Activated naive CD8-positive, alpha-beta T cell treated with anti-CD3 and anti-CD28 coated beads, Interleukin-2, amount 50 U/mL, for 24 hours (primary cell): ENCODE data around the gene FAM193B.
A peak's percentile ranks its signal among the peaks of the same experiment; 100 is the strongest.

ENCODE experiments used
- ATAC-seq: fragments of 150-1000 bp; cut with Tn5 transposase; one replicate; pipeline ENCODE4 v1.10.0; 2021
- DNase-seq: peaks from one replicate; pipeline ENCODE4 v3.0.0; 2021
- H3K27ac Mint-ChIP-seq: one replicate; pipeline ENCODE4 v1.8.0; 2021; ENCODE audit warnings: mild to moderate bottlenecking, mixed read lengths
- H3K27me3 Mint-ChIP-seq: one replicate; pipeline ENCODE4 v1.8.0; 2021; ENCODE audit warnings: mixed read lengths
- H3K36me3 Mint-ChIP-seq: one replicate; pipeline ENCODE4 v1.8.0; 2021; ENCODE audit warnings: low read depth, mixed read lengths
- H3K4me1 Mint-ChIP-seq: one replicate; pipeline ENCODE4 v1.8.0; 2021; ENCODE audit warnings: mixed read lengths
- H3K4me3 Mint-ChIP-seq: one replicate; pipeline ENCODE4 v1.8.0; 2021; ENCODE audit warnings: mild to moderate bottlenecking, moderate library complexity, mixed read lengths
- H3K9me3 Mint-ChIP-seq: one replicate; pipeline ENCODE4 v1.8.0; 2021; ENCODE audit warnings: mixed read lengths

FAM193B gene

DNA sequence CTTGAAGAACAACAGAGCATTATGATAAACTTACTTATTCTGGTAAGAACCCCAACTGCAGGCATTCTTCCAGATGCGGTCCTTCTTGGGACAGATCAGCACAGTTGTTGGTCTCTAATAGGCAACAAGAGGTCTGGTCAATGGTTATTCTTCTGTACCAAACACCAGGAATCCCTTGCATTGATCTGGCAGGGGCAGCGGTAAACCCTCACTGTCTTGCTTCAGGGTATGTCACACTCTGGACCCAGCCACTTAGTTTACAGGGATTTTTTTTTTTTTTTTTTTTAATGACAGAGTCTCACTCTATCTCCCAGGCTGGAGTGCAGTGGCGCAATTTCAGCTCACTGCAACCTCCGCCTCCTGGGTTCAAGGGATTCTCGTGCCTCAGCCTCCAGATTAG, 1.3 kb upstream of the FAM193B start:
- Mint-ChIP-seq H3K9me3 (no peaks in the 10 kb centered on the region), H3K27ac (no peak overlapping the region), H3K4me3 (peak overlapping the region; percentile 82), H3K27me3 (no peaks in the 10 kb centered on the region), H3K36me3 (peaks cover 12% of the 10 kb centered on the region), H3K4me1 (peaks cover 31% of the 10 kb centered on the region)
- ATAC-seq (no peak), DNase-seq (no peak)

DNA sequence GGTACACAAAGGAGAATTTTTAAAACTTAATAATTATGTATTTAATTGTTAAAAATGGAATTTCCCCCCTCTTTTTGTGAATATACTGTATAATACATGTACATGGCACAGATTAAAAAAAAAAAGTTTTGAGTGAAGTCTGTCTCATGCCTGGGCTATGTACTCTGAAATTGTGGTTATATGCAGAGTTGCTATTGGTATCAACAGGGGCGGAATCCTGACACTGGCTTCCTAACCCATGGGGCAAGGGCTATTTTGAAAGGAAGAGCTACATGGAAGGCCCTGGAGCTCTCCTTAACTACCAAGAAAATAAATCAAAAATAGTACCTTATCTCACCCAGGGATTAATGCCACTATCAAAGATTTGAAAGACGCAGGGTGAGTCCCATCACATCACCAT, 865 bp upstream of the FAM193B start:
- H3K27ac Mint-ChIP-seq, result peak overlapping the region; percentile 62

DNA sequence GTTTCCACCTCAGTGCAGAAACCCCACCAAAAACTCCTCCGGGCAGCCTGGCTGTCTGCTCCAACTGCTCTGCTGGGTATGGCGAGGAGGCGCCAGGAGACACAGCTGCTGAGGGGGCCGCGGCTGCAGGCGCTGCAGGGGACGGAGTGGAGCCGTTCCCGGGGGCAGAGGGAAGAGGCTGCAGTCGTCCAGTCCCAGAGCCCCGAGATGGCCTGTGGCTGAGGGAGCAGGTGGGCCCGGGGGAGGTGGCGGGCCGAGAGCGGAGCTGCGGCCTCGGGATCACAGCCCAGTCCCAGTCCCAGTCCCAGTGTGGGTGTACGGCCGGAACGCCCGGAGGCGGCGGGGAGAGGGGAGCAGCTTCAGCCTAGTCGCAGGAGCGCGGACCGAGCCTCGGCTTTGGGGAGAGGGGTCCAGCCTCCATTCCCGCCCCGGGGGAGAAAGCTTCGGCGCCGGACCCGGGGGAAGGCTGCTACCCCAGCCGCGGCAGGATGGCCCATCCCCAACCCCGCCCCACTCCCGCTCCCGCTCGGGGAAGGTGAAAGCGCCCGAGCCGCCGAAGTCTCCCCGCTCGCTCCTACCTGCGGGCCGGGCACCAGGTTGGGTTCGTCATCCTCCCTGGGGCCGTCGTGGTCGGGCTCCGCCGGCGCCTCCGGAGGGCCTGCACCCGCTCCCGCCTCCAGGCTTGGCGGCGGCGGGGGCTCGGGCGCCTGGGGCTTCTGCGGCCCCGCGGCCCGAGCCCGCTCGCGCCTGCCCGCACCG, 513 bp downstream of the FAM193B start:
- Mint-ChIP-seq H3K4me3 (peak overlapping the region; percentile 82), H3K9me3 (no peaks in the 10 kb centered on the region), H3K27me3 (no peaks in the 10 kb centered on the region), H3K27ac (peak overlapping the region; percentile 31), H3K4me1 (peaks cover 32% of the 10 kb centered on the region), H3K36me3 (peaks cover 13% of the 10 kb centered on the region)
- ATAC-seq (peak; percentile 47), DNase-seq (peak; percentile 60)

More for the DNA sequence above, 865 bp upstream of the FAM193B start:
- Mint-ChIP-seq H3K27me3 (no peaks in the 10 kb centered on the region), H3K36me3 (peaks cover 12% of the 10 kb centered on the region), H3K4me3 (peak overlapping the region; percentile 82), H3K9me3 (no peaks in the 10 kb centered on the region), H3K4me1 (peaks cover 31% of the 10 kb centered on the region)
- ATAC-seq (no peak), DNase-seq (no peak)

DNA sequence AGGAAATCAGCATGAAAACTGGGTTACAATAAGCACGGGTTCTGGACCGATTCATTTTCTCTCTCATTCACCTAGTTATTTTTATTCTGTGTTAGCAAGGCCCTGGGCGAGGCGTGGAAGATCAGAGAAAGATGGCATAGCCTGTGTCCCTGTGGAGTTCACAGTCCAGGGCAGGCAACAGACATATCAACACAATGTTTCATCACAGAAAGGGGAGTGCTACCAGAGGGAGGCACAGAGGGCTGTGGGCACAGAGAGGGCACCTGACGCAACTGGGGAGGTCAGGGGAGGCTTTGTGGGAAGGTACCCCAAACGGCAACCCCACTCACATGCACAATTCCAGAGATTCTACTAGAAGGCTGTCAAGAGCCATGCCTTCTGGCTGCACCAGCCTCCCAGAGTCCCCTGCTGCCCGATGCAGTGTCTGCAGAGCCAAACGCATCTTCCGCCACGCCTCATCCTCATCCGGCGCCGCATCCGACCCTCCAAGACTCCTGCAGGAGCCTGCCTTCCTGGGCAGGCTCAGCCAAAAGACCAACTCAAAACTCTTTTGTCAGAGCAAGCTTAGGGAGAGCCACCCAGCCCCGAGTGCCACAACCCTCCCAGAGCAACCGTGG, 1.4 kb downstream of the FAM193B start:
- DNase-seq, result no peak
- ATAC-seq, result no peak
- Mint-ChIP-seq H3K27ac (peak overlapping the region; percentile 31), H3K36me3 (peaks cover 13% of the 10 kb centered on the region), H3K4me3 (peak overlapping the region; percentile 76), H3K9me3 (no peaks in the 10 kb centered on the region), H3K4me1 (peaks cover 33% of the 10 kb centered on the region), H3K27me3 (no peaks in the 10 kb centered on the region)

DNA sequence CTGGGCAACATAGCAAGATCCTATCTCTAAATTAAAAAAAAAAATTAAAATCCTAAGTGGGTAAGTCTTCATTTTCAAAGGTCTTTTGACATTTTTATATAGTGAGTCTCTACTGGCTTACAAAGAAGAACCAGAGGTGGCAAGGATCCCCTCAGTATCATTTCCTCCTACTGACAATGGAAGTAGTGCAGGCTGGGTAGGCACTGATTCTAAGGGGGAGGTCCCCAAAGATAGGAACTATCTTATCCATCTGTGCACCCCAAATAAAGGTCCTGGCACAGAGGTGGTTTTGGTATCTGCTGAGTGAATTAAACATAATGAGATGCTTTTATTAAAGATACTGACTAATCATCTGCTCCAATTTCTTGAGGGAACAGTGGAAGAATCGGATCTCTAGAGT, 4.2 kb downstream of the FAM193B start:
- Mint-ChIP-seq H3K27me3 (no peaks in the 10 kb centered on the region), H3K9me3 (no peaks in the 10 kb centered on the region), H3K4me3 (no peak overlapping the region), H3K36me3 (peaks cover 17% of the 10 kb centered on the region), H3K4me1 (peaks cover 33% of the 10 kb centered on the region), H3K27ac (no peak overlapping the region)
- DNase-seq (no peak), ATAC-seq (no peak)

DNA sequence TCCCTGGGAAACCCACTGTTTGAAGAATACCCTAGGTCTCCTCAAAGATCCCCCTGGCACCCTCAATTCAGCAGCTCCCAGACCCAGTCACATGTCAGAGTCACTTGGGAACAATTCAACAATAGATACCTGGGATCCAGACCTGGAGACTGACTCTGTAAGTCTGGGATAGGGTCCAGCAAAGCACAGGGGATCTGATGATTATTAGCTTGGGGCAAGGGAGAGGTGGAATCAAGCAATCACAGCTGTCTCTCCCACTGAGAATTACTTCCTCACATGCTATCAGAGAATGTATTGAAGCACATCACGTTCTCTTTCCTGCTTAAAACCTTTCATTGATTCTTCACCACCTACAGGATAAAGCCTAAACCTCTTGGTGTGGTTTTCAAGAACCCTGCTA, 5.9 kb downstream of the FAM193B start:
- Mint-ChIP-seq H3K27me3 (no peaks in the 10 kb centered on the region), H3K4me1 (peaks cover 24% of the 10 kb centered on the region), H3K4me3 (no peak overlapping the region), H3K27ac (no peak overlapping the region), H3K36me3 (peaks cover 21% of the 10 kb centered on the region), H3K9me3 (no peaks in the 10 kb centered on the region)
- ATAC-seq, result no peak
- no peak for DNase-seq

DNA sequence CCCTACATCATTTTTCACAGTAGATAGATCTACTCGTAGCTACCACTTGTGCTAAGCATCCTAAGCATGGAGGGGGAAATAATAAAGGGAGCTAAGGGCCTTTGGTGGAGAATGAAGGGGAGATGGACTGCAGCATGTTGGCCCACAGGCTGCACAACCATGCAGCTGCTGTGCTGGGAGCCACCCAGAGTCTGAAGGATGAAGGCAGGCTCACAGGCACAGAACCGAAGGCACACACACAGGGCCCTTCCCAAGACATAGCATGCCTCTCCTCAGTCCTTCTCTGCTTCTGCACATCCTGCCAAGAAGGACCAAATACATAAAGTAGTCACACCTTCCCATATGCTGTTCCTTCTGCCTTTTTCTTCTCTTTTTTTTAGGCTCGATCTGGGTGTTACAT, 6.6 kb downstream of the FAM193B start:
- Mint-ChIP-seq H3K27me3 (no peaks in the 10 kb centered on the region), H3K4me3 (no peak overlapping the region), H3K9me3 (no peaks in the 10 kb centered on the region), H3K36me3 (peaks cover 19% of the 10 kb centered on the region), H3K27ac (no peak overlapping the region), H3K4me1 (peaks cover 17% of the 10 kb centered on the region)
- ATAC-seq, result no peak
- no peak for DNase-seq

DNA sequence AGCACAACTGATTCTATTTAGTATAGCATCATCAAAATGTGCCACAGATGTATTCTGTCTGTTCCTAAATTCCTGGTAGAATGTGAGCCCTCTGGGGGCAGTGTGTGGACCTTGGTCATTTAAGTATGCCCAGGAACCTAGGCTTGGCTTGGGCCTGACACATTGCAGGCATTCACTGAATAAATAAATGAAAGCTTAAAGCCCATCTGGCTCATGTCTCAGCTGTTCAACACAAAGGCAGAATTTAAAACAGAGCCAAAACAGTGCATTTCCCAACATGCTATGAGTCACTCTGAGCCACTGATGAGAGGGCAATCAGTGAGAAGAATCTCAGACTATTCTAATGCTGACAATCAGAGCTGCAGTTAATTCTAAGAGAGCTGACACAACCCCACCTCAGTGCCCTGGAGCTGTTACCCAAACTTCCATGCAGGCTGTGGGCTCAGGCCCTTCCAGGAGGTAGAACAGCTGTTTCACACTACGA, 8.1 kb downstream of the FAM193B start:
- H3K27ac Mint-ChIP-seq, result peak overlapping the region; percentile 23
- no peak for DNase-seq
- peak; percentile 69 for ATAC-seq

DNA sequence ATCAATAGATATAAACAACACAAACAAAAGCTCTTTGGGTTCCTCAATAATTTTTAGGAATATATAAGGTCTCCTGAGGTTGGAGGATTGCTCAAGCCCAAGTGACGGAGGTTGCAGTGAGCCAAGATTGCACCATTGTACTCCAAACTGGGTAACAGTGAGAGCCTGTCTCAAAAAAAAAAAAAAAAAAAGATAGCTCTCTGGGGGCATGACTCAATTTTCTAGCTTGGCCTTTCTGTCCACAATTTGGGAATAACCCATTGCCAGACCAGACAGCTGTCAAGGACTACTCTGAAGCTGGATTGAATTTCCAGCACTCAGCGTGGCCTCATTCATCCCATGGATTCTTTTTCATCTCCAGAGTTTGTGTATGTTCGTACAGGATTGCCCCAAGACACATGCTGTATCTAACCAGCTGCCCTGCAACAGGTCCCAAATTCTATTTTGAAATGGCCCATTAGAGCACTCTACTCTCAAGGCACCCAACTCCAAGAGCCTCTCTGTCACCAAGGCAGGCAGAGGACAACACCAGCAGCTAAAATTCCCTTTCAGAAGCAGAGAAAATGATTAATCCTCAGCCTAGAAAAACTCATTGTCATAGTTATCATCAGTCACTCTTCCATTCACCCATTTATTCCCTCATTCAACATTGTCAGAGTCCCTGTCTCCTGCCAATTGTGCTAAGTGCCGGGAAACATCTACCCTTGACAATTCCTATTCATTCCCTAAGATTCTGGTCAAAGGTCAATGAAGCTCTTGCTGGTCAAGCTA, 8.7 kb downstream of the FAM193B start:
- no peak overlapping the region for H3K4me3 Mint-ChIP-seq
- H3K4me1 Mint-ChIP-seq, result peaks cover 9% of the 10 kb centered on the region
- H3K36me3 Mint-ChIP-seq, result peaks cover 19% of the 10 kb centered on the region
- H3K9me3 Mint-ChIP-seq, result no peaks in the 10 kb centered on the region
- peak overlapping the region; percentile 23 for H3K27ac Mint-ChIP-seq
- no peaks in the 10 kb centered on the region for H3K27me3 Mint-ChIP-seq
- DNase-seq, result no peak
- no peak for ATAC-seq

More for the DNA sequence above, 8.1 kb downstream of the FAM193B start:
- peaks cover 15% of the 10 kb centered on the region for H3K36me3 Mint-ChIP-seq
- H3K4me1 Mint-ChIP-seq, result peaks cover 9% of the 10 kb centered on the region
- no peaks in the 10 kb centered on the region for H3K27me3 Mint-ChIP-seq
- H3K9me3 Mint-ChIP-seq, result no peaks in the 10 kb centered on the region
- H3K4me3 Mint-ChIP-seq, result no peak overlapping the region

DNA sequence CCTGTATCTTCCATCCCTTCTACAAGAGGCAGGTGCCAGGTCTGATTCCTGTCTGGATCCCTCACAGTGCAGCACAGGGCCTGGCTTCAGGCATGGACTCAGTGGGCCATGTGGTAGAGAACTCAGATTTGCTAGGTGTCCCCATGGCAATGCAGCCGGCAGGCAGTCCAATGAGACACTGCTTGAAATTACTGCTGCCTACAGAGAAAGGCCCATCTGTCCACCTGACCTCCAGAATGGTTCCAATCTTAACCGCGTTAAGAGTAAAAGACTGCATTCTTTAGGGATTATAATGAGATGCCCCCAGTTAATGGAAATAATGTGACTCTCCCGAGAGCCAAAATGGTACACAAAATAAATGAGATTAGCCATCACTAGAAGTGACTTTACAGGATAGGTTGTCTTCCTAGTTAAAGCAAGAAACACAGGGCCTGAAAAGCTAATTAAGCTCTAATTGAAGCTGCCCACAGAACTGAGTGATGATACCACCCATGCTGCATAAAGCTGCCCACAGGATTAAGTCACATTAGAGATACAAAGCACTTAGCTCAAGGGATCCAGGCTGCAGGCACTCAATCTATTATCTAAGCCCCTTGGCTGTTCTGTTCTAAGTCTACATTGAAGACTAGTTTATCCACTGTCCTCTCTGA, 11.4 kb downstream of the FAM193B start:
- DNase-seq (no peak), ATAC-seq (no peak)
- Mint-ChIP-seq H3K36me3 (peaks cover 20% of the 10 kb centered on the region), H3K4me1 (peaks cover 7% of the 10 kb centered on the region), H3K9me3 (no peaks in the 10 kb centered on the region), H3K27ac (no peak overlapping the region), H3K27me3 (no peaks in the 10 kb centered on the region), H3K4me3 (no peak overlapping the region)

DNA sequence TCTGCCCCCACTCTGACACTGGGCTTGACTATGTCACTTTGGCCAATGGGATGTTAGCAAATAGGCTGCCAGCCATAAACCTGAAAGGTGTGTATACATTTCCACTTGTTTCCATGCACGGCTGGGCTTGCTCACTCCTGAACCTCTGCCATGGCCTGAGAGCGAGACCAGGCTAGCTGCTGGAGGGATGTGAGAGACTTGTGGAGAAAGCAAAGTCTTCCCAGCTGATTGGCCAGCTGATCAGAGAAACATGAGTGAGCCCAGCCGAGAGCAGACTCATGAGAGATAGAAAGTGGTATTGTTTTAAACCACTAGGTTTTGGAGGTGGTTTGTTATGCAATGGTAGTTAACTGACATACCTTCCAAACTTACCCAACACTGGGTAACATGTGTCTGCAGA, 13.9 kb downstream of the FAM193B start:
- DNase-seq (no peak), ATAC-seq (no peak)
- Mint-ChIP-seq H3K4me3 (no peak overlapping the region), H3K27me3 (no peaks in the 10 kb centered on the region), H3K4me1 (no peaks in the 10 kb centered on the region), H3K27ac (no peak overlapping the region), H3K36me3 (peaks cover 24% of the 10 kb centered on the region), H3K9me3 (no peaks in the 10 kb centered on the region)

DNA sequence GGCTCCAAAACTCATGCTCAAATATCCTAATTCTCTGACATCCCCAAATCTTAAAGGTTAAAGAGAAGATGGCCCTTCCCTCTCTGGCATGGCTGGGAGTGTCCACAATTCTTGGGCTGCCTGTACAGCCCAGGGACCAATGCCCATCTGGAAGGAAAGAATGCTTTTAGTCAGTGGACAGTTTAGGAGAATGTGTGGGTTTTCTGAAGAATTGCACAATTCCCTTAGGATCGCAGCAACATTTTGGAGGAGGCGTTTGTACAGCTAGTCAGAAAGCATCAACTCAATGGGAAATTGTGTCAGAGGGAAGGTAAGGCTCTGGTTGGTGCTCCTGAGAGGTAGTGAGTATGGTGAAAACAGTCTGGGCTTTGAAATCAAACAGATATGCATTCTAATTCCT, 15.0 kb downstream of the FAM193B start:
- peaks cover 23% of the 10 kb centered on the region for H3K36me3 Mint-ChIP-seq
- no peak overlapping the region for H3K4me3 Mint-ChIP-seq
- no peak for ATAC-seq
- H3K27me3 Mint-ChIP-seq, result no peaks in the 10 kb centered on the region
- H3K4me1 Mint-ChIP-seq, result no peaks in the 10 kb centered on the region
- no peaks in the 10 kb centered on the region for H3K9me3 Mint-ChIP-seq
- DNase-seq, result no peak
- no peak overlapping the region for H3K27ac Mint-ChIP-seq

DNA sequence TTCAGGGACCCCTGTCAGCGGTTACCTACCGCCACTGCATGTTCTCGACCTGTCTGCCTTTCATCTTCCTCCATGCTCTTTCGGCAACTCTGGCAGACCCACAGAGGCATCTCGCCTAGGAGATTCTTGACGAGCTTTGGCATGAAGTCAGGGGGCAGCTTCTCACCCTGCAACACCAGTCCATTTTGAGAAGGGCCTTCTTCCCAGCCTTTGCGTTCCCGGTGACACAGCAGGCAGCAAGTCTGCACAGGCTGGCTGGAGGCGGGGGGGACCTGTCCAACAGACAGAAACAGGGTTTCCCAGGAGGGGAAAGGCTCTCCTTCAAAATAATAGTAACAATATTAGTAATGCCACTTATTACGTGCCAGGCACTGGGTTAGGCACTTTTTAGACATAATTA, 15.5 kb downstream of the FAM193B start:
- Mint-ChIP-seq H3K4me1 (no peaks in the 10 kb centered on the region), H3K4me3 (no peak overlapping the region), H3K9me3 (no peaks in the 10 kb centered on the region), H3K27me3 (no peaks in the 10 kb centered on the region), H3K27ac (no peak overlapping the region), H3K36me3 (peaks cover 21% of the 10 kb centered on the region)
- ATAC-seq (no peak), DNase-seq (no peak)
